MG63 (cell line): ENCODE data around the gene RHOB. TPM values are rescaled to one million over a fixed set of nuclear protein-coding genes. Genes with fewer than 3 reads are reported as not detected.
"Not testable (repeated sequence)": the region's sequence is repeated elsewhere in the genome, so short reads cannot be mapped to it uniquely, and the experiment has no call there.

ENCODE experiments used
- DNase-seq: peaks from one replicate; pipeline ENCODE4 v3.0.0-alpha.2; 2020
- H3K27me3 ChIP-seq: fragments of 250-450 bp; sonication (Bioruptor Pico); 2 replicates; pipeline ENCODE4 v1.5.1; 2020; ENCODE audit warnings: mild to moderate bottlenecking, moderate library complexity
- H3K36me3 ChIP-seq: fragments of 250-450 bp; sonication (Bioruptor Pico); 2 replicates; pipeline ENCODE4 v1.5.1; 2020; ENCODE audit warnings: mild to moderate bottlenecking, moderate library complexity
- H3K4me3 ChIP-seq: fragments of 250-450 bp; sonication (Bioruptor Pico); 2 replicates; pipeline ENCODE4 v1.5.1; 2020; ENCODE audit warnings: mild to moderate bottlenecking, moderate library complexity
- H3K9me3 ChIP-seq: fragments of 250-450 bp; sonication (Bioruptor Pico); 2 replicates; pipeline ENCODE4 v1.5.1; 2020; ENCODE audit warnings: mild to moderate bottlenecking, moderate library complexity
- total RNA-seq: library from RNA; depleted of rRNA; stranded (reverse); fragments of >200 nt; shearing (Covaris generic); gene quantifications from 2 replicates; pipeline ENCODE4 v1.2.3, GENCODE V29; 2014; ENCODE audit warnings: low replicate concordance; rRNA removed

The RHOB gene
- total RNA-seq, 1 experiment from 2014 or later = 65.2 TPM

GRCh38 chr2:20488782-20489181, 41.9 kb downstream of the RHOB start:
- DNase-seq = no peak
- Histone ChIP-seq H3K9me3 (no peaks in the 10 kb centered on the region), H3K27me3 (no peaks in the 10 kb centered on the region), H3K4me3 (no peak overlapping the region), H3K36me3 (no peaks in the 10 kb centered on the region)

DNA sequence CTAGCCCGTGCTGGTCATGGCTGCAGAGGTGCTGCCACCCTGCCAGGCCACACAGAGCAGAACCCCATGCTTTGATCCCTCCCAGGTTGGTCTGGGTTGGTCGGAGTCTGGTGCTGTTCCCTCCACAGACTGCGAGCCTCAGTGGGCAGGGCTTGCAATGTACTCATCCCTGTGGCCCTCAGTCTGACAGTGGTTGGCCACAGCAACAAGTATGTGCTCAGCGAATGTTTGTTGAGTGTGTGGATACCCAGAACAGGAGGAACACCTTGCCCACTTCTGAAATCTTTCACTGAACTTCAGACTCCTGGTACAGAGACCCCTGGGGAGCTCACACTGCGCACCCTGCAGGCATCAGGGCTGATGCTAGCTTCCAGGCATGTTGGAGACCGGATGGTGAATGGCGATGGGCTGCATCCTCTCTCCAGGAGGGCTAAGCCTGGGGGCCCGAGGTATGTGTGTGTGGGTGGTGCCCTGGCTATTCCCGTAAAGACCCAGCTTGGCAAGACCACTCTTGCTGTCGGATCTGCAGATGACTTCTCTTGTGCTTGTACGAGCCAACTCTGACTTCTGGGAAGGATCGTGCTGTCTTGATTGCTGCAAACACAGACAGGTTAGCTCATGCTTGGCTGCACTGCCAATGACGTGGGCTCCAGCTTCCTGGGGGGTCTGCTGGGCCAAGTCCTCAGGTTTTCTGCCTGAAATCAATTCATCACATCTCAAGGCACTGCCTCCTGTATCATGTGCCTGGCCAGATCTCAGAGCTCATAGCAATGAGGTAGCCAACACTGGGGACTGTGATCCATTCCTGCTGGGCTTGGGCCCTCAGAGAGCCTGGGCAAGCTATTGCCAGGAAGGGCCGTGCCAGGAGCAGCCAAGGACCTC, 43.7 kb downstream of the RHOB start:
- no peaks in the 10 kb centered on the region for H3K9me3 ChIP-seq
- no peaks in the 10 kb centered on the region for H3K36me3 ChIP-seq
- no peak overlapping the region for H3K4me3 ChIP-seq
- DNase-seq = peak; percentile 81
- H3K27me3 ChIP-seq = no peaks in the 10 kb centered on the region

DNA sequence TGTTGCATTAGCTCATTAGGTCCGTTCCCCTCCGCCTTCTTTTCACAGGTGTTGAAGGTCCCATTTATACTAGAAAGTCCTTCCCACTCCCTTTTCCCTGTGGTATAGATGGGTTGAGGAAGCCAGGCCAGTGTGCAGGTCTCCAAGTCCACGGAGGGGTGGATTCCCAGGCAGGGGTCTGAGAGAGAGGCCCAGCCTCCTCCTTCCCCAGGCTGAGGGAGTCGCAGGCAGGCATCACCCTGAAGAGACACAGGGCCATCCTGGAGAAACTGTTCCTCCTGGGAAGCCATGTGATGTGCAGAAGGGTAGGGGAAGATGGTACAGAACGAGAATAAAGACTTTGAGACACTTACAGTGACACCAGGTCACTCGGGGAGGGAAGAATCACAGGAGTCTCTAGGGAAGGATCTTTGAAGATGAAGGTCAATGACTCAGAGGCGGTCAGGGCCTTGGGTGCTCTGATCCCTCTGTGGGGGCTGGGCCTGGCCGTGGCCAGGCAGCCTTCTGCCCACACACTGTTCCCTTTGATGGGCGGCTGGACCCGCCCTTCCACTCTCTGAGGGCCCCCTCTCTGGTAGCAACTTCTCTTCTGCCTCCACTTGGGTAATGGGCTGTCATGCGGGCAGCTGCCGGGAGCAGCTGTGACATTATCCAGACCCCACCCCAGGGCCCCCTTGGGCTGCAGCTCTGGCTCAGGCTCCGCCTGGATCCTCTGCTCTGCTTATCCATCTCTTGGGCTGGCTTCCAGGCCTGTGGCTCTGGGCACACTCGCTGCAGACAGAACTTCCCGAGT, 45.1 kb downstream of the RHOB start:
- DNase-seq = peak; percentile 18
- Histone ChIP-seq H3K9me3 (no peaks in the 10 kb centered on the region), H3K27me3 (no peaks in the 10 kb centered on the region), H3K36me3 (no peaks in the 10 kb centered on the region), H3K4me3 (no peak overlapping the region)

- not testable (repeated sequence) for H3K4me3 ChIP-seq, H3K9me3 ChIP-seq, H3K27me3 ChIP-seq, H3K36me3 ChIP-seq, DNase-seq
Observed at GRCh38 chr2:20493095-20493494, 46.2 kb downstream of the RHOB start.

DNA sequence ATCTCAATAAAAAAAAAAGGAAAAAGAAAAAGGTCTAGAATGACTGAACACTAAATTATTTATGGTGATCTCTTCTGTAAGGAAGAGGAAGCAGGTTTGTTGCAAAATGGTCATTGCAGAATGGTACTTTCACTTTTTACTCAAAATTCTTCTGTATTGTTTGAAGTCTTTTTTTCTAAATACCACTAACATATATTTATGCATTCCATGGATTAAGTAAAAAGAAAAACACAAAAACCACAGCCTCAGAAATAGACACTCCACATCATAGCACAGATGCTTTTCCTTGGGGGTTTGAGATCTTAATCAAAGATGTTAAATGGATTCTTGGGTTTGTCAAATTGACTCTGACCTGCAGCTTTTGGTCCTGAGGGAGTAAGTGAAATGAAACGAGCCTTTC, 47.4 kb downstream of the RHOB start:
- no peaks in the 10 kb centered on the region for H3K9me3 ChIP-seq
- no peak overlapping the region for H3K4me3 ChIP-seq
- DNase-seq = no peak
- H3K36me3 ChIP-seq = no peaks in the 10 kb centered on the region
- no peaks in the 10 kb centered on the region for H3K27me3 ChIP-seq

GRCh38 chr2:20496076-20496872, 49.4 kb downstream of the RHOB start:
- Histone ChIP-seq H3K9me3 (no peaks in the 10 kb centered on the region), H3K4me3 (no peak overlapping the region), H3K27me3 (no peaks in the 10 kb centered on the region), H3K36me3 (no peaks in the 10 kb centered on the region)
- DNase-seq = peak; percentile 74

DNA sequence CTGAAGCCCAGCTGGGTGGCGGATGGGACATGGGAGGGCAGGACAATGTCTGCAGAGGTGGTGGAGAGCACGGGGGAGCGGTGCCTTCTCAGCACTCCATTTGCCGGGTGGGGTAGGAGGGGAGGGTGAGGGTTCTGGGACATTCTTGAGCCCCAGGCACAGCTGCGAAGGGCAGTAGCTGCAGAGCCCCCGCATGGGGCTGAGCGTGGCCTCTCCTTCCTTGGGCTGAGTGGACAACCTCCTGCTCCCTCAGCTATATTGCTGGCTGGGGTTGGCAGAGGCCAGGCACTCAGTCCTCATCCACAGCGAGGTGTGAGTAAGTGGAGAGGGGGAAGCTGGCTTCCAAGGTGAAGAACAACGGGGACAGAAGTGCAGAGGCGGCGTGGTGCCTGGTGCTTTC, 50.1 kb downstream of the RHOB start:
- Histone ChIP-seq H3K4me3 (no peak overlapping the region), H3K27me3 (no peaks in the 10 kb centered on the region), H3K36me3 (no peaks in the 10 kb centered on the region), H3K9me3 (no peaks in the 10 kb centered on the region)
- DNase-seq = no peak

Other genes with a start within 250 kb of the RHOB start
- 33.4 and 40.5 TPM in 2 replicates for gene SDC1, start 221.9 kb upstream of the RHOB start, total RNA-seq
- gene PUM2, start 96.2 kb upstream of the RHOB start, total RNA-seq = 26.1 and 27.2 TPM in 2 replicates
- gene HS1BP3, start 204.0 kb downstream of the RHOB start, total RNA-seq = 10.9 and 28.0 TPM in 2 replicates
- not detected in 2 replicates for gene GDF7, start 220.1 kb downstream of the RHOB start, total RNA-seq